Stimulated activated CD4-positive, alpha-beta T cell treated with anti-CD3 and anti-CD28 coated beads, Interleukin-1b, Interleukin-23, amount 100 ng/mL, for 4 hours (primary cell): ENCODE measurements around the gene COL11A2.

ENCODE experiments used
- DNase-seq, 2 donors: peaks; one replicate each; pipeline ENCODE4 v3.0.0-alpha.2; 2020; ENCODE audit warnings: low read depth in 2 of 2

Gene COL11A2

GRCh38 chr6:33192671-33193602 is 670 bp upstream of the COL11A2 start:
- peak in 1 of 2 donors; percentile 39 for DNase-seq

GRCh38 chr6:33191383-33192104 is 723 bp downstream of the COL11A2 start:
- no peak for DNase-seq

- no peak for DNase-seq
Observed at GRCh38 chr6:33190504-33191107, 1.7 kb downstream of the COL11A2 start.

GRCh38 chr6:33189625-33190448 is 2.4 kb downstream of the COL11A2 start:
- no peak for DNase-seq

GRCh38 chr6:33189164-33189563 is 3.1 kb downstream of the COL11A2 start:
- DNase-seq: no peak

- DNase-seq: no peak
Observed at GRCh38 chr6:33187809-33188208, 4.5 kb downstream of the COL11A2 start.

GRCh38 chr6:33185654-33186187 is 6.5 kb downstream of the COL11A2 start:
- no peak for DNase-seq

- DNase-seq: no peak
Observed at GRCh38 chr6:33185190-33185589, 7.1 kb downstream of the COL11A2 start.

- DNase-seq: no peak
Observed at GRCh38 chr6:33183071-33183683, 9.1 kb downstream of the COL11A2 start.

GRCh38 chr6:33181141-33181540 is 11.1 kb downstream of the COL11A2 start:
- no peak for DNase-seq

- DNase-seq: no peak
Observed at GRCh38 chr6:33178755-33179475, 13.4 kb downstream of the COL11A2 start.

- no peak for DNase-seq
Observed at GRCh38 chr6:33177552-33178446, 14.5 kb downstream of the COL11A2 start.

- no peak for DNase-seq
Observed at GRCh38 chr6:33176906-33177305, 15.4 kb downstream of the COL11A2 start.

GRCh38 chr6:33175436-33176069 is 16.7 kb downstream of the COL11A2 start:
- no peak for DNase-seq

GRCh38 chr6:33174784-33175183 is 17.5 kb downstream of the COL11A2 start:
- no peak for DNase-seq

GRCh38 chr6:33173535-33174180 is 18.6 kb downstream of the COL11A2 start:
- no peak for DNase-seq

GRCh38 chr6:33172688-33173534 is 19.4 kb downstream of the COL11A2 start:
- DNase-seq: no peak
